NOMO-1 treated with dmso at 0.1 percent for 144 hours (cell line): ENCODE measurements around the gene MYH10.

Experiments used
- DNase-seq: peaks from one replicate; lab custom pipeline; 2025; ENCODE audit not compliant: unreplicated experiment; lab: John Stamatoyannopoulos, UW

The MYH10 gene

DNA sequence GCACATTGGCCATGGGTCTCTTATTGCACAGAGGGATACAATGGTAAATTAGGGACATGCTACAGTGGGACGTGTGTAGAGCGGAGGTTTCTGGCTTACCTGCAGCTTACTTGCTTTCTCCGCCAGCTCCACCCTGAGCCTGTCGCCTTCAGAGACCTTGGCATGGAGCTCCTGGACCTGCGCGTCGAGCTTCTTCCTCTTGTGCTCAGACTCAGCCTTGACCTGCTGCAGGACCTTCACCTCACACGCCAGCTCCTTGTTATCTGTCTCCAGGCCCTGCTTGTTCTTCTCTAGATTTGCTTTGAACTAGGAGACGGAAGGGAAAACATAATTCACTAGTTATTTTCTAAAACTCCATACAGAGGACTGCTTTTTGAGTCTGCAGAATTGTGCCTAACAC, 131.4 kb downstream of the MYH10 start:
- DNase-seq = no peak

DNA sequence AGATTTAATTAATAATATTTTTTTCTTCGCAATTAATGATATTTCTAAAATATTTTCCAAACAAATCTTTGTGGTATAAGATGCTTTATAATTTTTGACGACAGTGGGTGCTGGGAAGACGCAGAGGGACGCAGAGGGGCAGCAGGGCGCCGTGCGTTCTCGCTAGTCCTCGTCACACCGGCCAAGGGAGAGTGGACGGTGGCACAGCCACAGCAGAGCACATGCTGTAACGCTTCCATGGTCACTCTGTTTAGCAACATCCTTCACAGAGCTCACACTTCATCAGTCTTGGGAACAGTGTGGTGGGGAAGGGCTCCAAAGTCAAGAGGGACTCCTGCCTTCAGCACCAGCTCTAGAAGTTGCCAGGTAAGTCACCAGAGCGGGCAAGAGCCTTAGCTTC, 134.4 kb downstream of the MYH10 start:
- DNase-seq = no peak

DNA sequence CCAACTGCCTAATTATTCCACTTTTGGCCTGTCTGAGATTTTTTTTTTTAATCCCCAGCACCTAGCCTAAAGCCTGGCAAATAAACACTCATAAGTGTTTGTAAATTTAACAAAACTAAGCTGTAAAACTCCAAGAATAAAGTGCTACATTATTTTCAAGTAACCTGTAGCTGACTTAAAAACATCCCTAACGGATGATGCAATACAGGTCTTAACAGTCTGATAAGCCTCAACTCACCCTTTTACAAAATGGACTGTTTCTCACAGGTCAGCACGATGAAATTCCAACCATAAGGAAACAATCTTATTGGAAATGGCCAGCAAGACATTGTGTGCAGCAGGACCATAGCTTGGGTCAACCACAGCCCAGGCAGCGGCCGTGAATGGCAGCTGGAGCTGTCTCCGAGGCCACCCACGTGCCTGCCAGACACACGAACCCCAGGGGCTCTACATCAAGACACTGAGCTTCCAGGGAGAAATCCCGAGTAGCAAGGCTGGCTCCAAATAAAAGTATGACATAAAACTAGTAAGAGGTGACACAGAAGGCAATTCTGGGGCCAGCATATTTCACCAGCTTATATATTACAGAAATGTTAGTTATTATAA, 135.9 kb downstream of the MYH10 start:
- no peak for DNase-seq

DNA sequence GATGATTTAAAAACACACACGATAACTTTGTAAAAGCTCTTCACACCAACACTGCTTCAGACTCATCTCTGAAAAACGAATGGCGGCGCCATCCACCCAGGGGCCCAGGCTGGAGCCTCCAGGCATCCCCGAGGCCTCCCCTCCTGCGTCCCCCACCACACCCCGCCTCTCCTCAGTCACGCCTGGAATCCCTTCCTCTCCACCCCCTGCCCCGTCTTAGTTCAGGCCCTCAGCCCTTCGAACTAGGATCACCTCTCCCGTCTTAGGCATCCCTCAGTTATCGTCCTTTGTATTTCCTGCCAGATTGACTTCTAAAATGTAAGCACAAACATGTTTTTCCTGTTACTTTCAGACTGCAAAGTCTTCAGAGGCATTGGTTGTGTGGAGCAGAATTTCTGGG, 136.5 kb downstream of the MYH10 start:
- no peak for DNase-seq

DNA sequence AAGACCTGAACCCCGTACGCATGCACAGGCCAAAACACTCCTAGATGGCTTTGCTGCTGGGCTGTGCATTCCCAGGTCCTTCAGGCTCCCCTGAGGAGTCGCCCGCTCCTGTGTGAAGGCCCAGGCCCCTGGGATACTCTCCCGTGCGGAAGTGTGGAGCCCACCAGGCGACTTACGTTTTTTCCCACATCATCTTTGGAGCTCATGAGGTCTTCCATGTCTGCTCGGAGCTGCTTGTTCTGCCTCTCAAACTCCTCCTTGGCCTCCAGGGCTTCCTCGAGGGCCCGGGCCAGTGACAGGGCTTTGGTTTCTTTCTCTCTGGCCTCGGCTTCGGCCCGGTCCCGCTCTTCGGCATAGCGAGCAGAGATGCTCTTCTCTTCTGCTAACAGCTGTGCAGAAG, 138.4 kb downstream of the MYH10 start:
- DNase-seq = no peak

DNA sequence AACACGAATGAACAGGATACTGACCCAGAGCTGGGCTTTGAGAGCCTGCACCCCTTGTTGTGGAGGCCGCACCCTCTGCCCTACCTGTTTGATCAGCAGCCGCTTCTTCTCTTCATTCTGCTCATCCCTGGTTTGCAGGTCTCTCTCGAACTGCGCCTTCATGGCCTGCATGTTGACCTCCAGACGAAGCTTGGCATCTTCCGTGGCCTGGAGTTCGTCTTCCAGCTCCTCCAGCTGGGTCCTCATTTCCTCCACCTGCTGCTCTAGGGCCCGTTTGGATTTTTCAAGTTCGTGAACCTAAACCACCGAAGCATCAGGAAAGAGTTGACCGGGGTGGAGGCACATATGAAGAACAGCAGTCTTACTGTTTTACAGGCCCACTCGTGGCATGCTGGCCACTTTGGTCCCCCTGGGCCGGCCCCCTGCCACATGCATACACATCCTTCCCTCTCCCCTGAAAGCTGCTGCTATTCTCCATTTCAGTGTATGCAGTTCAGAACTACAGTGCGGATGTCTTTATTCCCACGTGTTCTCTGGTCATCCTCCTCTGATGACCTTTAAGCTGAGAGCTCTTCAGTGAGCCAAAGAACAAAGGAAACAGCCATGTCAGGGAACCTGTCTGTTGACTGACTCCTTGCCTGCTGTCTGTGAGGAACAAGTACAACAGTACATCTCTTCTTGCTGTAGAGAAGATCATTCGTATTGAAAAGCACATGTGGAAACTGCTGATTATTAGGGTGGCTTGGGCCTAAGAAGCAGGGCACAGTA, 140.1 kb downstream of the MYH10 start:
- DNase-seq = no peak

DNA sequence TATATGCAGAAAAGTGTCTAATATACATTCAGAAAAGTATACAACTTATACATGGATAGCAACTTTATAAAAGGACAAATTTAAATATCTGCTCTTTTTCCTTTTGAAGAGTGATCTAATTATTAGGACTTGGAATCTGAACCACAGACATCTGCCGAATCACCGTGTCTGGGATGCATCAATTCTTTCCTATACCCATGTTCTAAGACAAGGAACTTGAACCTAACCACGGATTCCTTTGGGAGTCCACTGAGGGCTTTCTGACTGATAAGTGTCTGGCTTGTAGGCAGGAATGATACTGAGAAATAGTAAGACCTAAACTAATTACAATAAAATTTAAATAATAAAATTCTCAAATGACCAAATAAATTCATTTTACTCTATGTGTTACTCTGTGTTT, 140.7 kb downstream of the MYH10 start:
- DNase-seq = no peak

DNA sequence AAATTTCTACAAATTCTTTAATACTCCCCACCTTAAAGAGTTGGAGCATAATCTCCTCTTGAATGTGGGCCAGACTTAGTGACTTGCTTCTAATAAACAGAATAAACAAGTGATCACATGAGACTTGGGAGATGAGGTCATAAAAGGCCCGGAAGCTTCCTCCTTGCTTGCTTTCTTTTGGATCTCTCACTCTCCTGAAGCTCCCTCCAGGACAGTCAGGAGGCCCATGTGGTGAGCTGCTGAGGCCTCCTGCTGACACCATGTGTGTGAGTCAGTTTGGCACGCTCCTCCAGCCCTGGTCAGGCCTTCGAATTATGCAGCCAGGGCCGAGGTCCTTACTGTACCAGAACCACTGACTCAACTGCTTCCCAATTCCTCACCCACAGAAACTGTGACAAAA, 141.6 kb downstream of the MYH10 start:
- no peak for DNase-seq

DNA sequence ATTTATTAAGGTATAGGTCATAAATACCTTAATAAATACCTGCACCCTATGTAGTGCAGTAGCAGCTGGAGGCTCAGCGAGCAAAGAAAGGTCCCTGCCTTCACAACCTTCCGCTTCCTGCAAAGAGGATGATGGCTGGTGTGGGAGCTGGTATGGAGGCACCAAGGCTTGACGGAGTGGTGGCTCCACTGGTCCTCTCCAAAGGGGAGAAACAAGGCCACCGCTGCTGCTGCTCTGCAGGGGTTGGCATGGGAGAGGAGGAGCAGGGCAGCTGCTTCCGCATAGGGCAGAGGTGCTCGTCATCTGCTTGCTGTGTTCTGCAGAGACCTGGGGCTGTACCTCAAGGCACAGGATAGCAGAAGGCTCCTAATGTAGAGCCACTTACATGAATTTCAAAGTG, 142.0 kb downstream of the MYH10 start:
- no peak for DNase-seq

DNA sequence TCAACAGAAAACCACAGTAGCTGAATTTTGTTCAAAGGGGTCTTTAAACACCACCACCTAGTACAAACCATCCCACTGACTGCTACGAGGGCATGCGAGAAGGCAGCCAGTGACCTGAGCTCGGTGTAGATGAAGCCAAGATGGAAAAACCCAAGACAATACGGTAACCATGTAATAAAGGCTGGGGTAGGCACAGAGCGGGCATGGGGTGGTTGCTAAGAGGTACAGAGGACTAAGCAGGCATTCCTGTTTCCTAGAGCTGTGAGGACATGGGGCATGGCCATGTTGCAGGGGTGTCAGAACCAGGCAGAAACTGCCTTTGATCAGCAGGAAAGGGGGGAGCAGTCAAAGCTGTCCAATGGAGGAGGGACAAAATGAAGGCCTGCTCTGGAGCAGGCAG, 142.8 kb downstream of the MYH10 start:
- no peak for DNase-seq

DNA sequence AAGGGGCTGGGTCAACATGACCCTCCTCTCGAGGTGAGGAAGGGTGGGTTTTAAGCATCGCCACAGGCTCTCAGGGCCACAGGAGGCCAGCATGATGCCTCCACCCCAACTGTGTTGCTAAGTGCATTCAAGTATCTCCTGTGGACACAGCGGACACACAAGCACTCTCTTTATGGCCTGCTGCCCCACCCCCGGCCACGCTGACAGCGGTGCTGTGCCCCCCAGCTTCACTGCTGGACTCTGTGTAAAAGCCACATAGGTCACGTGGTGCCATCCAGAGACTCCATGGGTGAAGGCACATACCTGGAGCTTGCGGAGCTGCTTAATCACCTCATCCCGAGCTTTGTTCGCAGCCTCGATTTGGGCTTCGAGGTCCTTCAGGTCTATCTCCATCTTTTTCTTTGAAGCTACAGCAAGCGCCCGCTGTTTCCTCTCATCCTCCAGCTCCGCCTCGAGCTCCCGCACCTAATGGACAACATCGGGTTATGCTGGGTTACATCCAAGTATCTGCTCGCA, 143.3 kb downstream of the MYH10 start:
- DNase-seq = no peak

DNA sequence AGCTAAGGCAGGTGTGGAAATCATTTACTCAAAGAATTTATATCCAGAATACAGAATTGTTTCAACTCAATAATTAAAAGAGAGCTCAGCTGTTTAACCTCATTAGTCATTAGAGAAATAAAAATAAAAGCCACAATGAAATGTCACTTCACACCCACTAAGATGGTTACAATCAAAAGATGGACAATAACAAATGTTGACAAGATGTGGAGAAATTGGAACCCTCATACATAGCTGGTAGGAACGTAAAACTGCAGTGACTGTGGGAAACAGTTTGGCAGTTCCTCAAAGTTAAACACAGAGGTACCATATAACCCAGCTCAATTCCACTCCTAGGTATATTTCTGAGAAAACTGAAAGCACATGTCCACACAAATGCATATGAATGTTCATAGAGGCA, 145.0 kb downstream of the MYH10 start:
- DNase-seq = no peak

DNA sequence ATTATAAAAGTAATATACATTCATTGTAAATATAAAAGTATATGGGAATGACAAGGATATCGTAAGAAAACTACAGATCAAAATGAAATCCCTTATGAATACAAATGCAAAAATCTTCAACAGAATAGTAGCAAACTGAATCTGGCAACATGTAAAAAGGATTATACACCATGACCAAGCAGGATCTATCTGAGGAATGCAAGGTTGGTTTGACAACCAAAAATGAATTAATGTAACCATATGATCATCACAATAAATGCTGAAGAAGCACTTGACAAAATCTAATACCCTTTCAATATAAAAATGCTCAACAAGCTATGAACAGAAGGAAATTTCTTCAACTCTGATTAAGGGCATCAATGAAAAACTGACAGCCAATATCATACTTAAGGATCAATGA, 146.1 kb downstream of the MYH10 start:
- DNase-seq = no peak

DNA sequence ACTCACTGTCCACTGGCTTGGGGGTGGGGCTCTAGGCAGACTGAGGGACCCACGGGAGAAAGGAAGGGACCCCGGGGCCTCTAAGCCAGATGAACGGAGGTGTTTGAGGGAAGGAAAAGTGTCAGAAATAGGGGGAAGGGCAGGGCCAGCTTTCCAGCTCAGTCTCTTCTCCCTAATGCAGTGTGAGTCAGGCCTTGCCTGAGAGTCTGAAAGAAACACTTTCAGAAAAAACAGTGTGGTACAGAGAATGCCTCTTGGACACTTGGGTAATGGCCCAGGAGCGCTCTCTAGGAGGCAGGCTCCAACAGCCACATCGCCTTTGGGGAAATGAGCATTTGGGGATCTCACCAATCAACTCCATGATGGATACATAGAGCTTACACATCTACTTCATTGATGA, 148.0 kb downstream of the MYH10 start:
- DNase-seq = no peak

DNA sequence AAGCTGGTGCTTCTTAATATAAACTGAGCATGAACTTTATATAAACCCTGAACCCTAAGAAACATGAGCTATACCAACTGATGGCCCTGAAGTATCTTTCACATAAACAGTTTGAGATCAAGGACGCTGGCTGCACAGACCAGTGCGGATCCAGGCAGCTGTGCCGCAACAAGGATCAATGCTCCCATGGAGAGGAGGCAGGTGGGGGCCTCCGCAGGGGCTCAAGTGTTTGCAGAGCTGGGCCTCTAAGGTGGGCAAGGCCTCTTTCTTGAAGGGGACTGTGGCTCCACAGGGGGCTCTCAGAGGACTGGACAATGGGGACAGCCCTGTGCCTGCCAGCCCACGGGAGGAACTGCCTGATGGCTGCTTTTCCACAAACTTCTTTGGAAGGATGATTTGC, 148.8 kb downstream of the MYH10 start:
- DNase-seq = no peak

DNA sequence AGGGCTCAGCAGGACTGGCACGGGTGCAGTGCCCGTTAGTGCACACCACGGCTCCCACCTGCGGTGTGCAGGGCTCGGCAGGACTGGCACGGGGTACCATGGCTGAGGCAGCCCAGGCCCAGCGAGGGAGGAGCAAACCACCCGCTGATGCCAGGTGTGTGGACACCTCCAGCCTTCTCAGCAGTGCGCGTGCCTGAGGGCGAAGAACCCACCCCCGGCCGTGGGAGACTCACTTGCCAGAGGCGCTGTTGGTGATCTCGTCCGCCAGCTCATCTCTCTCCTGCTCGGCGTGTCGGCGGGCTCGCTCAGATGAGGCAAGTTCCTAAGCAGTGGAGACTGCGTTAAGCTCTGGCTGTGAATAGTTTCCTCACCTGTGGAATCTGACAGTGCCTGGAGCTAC, 149.4 kb downstream of the MYH10 start:
- DNase-seq = no peak

DNA sequence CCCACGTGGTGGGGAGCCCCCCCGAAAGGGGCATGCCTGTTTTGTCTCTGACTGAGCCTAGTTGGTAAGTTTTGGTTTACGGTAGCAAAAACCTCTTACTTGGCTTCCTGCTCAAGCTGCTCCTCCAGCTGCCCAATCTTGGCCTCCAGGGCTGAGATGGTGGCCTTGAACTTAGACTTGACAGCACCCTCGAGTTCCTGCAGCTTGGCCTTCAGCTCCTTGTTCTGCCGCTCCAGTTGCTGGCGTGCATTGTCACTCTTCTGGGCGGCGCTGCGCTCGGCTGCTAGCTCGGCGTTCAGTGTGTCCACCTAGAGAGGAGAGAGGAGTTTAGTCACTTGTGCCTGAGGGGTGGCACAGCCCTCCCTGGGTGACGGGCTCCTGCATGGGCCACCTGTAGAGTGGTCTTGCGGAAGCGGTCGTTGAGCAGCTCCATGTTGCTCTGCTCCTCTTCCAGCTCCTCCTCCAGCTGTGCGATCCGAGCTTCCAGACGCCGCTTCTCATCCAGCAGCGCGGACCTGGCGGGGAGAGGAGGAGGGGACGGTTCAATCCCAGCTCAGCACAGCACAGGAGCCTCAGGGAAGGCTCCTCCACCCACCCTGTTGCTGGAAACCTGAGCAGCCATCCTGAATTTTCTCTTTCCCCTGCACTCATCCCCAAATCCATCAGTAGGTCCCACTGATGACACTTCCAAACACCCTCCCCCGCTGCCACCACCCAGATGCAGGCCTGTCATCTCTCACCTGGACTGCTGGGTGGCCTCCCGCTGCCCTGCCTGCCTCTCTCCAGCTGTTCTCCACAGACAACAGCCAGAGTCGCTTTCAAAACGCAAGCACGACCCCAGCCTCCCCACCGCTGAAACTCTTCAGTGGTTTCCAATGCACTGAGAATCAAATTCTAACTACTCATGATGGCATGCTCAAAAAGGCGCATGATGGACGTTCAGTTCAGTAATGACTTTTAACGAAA, 150.2 kb downstream of the MYH10 start:
- DNase-seq = no peak

DNA sequence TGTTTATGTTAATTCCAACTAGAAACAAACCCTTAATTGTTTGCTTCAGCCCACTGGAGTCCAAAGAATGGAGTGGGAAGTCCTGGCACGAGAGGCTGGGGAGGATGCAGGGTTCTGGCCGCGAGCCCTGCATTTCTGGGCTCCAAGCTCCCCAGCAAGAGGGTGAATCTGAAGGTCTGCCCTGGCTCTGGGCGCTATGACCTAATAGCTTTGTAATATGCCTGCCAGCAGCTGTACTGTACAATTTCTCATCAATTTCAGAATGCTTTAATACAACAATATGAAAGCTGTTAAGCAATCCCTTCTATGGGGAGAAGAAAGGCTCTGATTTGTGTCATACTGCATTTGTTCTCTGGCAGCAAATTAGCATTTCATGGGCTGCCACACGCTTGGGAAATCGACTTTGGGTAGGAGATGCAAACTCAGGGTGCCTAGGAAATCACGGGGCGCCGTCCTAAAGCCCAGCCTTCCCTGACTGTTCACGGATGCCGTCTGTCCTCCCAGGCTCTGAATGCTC, 151.0 kb downstream of the MYH10 start:
- DNase-seq = no peak

DNA sequence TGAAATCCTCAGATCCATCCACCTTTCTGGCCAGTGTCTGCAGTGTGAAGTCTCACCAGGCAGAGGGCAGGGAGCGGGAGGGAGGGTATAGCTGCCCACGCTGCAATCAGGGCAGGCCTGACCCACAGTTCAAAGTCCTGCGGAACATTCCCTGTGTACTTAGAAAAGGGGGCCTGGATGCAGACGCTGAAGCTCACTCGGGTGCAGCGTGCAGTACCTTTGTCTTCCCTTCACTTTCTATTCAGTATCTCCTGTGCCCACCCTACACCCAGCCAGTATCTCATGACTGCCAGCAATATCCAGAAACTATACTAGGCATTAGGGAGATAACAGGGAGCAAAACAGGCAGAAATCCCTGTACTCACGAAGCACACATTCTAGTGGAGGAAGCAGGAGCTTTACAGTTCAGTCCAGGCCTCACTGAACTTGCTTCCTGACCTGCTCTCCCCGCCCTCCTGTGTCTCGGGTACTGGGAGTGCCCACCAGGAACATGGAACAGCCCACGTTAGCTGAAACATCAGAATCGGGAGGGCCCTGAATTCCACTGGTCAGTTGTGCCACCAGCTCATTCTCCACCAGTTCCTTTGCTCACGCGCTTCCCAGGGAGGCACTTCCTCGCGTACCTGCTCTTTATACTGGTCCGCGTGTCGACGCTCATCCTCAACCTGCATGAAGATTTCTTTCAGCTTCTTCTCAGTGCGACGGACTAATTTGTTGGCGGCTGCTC, 152.6 kb downstream of the MYH10 start:
- DNase-seq = no peak

DNA sequence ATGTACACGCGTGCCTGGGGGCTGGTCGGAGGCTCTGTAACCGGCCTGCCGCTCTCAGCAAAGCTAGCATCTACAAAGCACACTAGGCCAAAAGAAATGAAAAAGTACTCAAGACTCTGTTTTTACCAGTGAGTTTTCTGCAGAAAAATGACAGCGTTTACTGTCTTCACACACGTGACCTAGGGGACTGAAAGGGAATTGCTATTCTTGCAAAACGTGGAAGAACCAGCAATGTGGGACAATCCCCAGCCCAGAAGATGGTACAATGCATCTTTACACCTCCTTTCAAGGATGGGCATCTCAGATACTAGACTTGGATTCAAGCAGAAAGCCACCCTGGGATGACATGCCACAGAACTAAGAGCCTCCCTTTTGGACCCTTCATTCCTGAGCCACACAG, 153.4 kb downstream of the MYH10 start:
- DNase-seq = no peak

DNA sequence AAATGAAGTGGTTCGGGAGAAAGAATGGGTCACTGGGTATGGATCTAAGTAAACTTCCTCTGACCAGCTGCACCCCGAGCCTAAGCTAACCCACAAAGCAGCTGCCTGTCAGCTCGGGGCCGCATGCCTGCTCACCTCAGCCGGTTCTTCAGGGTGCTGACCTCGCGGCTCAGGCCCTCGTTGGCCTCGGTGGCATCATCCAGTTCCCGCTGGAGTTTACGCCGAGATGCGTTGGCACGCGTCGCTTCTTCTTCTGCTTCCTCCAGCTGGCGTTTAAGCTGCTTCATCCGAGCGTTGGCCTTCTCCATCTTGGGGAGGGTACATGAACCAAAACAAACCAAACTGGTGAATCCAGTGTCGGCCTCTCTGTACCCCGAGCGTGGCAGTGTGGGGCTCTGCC, 153.8 kb downstream of the MYH10 start:
- DNase-seq = no peak
